ENCODE data around the gene CDH4. TPM values are rescaled to one million over a fixed set of nuclear protein-coding genes. Genes with fewer than 3 reads are reported as not detected.

Gene CDH4
- total RNA-seq, 1 experiment from 2014 or later: 0.12 TPM

DNA sequence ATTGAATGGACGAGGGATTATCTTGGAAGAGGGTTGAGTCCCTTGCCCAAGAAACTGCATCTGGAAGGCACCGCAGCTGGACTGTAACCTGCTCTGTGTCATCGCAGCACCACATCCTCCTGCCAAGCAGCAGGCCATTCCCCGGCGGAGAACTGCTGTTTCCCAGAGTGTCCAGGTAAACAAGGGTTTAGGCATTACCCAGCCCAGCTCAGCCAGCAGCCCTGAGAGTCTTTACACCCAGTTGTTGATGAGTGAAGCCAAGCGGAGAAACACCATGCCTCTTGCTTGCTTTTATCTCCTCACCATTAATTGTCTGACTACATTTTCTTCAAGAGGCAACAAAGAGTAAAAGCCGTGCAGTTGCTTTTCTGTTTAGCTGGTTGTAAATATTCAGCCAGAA lies 104.1 kb downstream of the CDH4 start:
- no peak for DNase-seq (ENCODE audit: low read depth)

- DNase-seq (ENCODE audit: low read depth): no peak
Measured at GRCh38 chr20:61357119-61357518, 105.1 kb downstream of the CDH4 start.

DNA sequence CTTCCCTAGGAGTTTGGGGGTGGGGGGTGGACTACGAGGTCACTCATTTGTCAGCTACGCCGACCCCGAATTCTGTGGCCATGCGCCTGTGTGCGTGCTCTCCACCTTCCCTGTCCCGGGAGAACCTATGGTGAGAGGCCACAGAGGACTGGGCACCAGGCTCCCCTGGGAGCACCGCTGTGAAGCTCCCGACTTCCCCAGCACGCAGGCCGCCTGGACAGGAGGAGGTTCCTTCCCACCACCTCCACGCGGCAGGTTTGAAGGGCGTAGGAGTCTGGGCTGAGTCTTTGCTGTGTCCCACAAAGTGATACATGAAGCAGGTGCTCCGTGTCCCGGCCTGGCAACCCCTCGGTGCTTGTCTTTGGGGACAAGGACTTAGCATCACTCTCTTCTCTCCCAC lies 107.2 kb downstream of the CDH4 start:
- DNase-seq (ENCODE audit: low read depth): no peak

DNA sequence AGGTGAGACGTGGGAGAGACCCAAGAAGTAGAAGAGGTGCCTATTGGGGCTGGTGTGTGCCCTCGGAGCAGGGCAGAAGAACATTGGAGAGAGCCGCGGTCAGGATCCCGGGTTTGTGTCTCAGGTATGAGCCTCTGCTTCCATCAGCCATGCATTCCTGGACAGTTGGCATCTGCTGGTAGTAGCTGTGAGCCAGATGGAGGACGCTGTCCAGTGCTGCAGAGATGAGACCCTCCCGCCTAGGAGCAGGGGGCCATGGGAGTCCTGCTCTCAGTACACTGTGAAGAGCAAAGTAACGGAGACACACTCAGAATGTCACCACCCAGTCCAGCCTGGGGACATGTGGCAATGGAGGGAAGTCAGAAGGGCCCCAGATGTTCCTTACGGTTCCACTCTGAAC lies 108.2 kb downstream of the CDH4 start:
- no peak for DNase-seq (ENCODE audit: low read depth)

- no peak for DNase-seq (ENCODE audit: low read depth)
Measured at GRCh38 chr20:61360940-61361339, 108.9 kb downstream of the CDH4 start.

DNA sequence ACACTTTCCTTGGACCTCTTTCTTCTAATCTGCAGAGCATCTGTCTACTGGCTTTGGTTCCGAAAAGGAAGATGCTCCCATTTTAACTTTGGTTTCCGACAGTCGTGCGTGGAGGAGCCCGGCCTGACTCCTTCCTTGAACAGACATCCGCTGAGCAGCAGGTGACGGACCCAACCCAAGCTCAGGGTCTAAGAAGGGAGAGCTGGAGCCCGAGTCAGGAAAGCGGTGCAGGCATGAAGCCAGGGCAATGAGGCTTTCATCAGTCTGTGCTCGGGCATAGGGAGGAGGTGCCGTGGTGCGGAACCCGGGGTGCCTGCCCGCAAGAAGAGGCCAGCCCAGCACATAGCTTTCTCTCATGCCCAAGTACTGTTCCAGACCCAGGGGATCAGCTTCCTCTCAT lies 109.4 kb downstream of the CDH4 start:
- DNase-seq (ENCODE audit: low read depth): no peak

GRCh38 chr20:61364147-61364546 lies 112.1 kb downstream of the CDH4 start:
- no peak for DNase-seq (ENCODE audit: low read depth)

DNA sequence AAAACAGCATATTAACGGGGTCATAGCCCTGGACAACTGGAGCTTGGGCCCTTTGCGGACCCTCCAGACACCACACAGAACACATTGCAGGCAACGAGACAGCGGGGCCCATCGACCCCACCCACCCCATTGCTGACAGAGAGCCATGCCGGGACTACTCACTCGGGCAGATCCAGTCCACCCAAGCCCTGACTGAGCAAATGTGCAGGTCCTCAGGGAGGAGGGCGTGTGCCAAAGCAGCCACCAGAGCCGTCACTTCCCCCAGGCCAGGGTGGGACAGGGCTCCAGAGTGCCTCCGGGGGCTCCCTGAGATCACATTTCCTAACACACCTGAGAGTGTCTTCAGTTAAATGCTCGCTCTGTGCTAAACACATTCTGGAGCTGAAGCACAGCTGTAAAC lies 114.9 kb downstream of the CDH4 start:
- no peak for DNase-seq (ENCODE audit: low read depth)

DNA sequence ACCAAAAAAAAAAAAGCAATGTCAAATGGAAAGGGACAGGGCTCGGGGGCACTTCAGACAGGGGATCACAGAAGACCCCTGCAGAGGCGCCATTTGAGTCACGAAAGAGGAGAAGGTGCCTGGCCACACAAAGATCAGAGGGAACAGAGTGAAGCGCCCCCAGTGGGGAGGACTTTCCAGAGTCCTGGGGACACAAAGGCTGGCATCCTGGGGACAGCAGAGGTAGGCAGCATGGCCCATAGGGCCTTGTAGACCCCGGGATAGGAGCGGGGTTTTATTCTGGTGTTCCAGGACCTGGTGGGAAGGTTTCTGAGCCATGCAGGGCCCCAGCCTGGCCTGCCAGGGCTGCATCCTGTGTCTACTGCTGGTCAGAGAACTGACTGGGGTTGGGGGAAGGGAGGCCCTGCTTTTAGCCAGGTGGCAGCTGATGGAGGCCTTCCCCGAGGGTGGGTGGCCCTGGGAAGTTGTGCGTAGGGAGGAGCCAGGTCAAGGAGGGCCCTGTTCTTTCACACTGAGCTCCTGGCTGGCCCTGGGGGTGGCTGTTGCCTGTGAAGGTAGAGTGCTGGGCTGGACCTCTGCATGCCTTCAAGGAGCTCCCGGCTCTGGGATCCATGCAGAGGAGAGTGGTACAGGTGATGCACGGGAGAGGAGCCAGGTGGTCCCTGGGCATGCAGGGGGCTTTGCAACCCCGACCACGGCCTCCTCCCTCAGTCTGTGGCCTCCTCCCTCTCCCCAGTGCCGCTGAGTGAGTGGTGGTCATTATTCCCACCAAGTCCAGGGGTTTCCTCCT lies 117.9 kb downstream of the CDH4 start:
- DNase-seq (ENCODE audit: low read depth): no peak

- DNase-seq (ENCODE audit: low read depth): no peak
Measured at GRCh38 chr20:61370841-61371303, 118.8 kb downstream of the CDH4 start.

DNA sequence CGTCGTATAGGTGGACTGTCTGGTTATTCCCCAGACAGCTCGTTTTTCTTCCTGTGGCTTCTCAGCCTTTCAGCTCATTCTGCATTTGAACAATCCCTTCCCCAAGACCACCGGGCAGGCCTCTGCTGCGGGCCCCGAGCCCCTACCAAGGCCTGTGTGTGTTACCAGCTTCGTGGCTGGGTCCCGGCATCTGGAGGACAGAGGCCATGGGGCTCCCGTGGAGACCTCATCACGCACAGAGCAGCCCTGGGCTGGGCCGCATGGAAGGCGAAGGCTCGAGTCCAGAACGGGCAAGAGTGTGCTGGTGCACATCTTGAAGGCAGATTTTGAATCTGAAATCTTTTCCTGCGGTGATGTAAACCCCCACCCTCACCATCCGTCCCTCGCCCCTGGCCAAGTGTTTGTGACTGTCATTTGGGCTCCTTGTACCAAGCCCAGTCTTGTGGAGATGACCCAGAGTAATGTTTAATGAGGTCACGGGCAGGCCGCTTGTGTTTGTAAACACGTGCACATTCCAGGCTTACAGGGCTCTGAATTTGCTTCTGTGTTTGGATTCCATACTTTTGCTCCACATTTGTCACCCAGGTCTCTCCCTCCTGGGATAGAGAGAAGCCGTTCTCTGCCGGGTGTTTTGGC lies 119.6 kb downstream of the CDH4 start:
- no peak for DNase-seq (ENCODE audit: low read depth)

GRCh38 chr20:61372137-61373054 lies 120.3 kb downstream of the CDH4 start:
- DNase-seq (ENCODE audit: low read depth): no peak

GRCh38 chr20:61373055-61373399 lies 121.0 kb downstream of the CDH4 start:
- DNase-seq (ENCODE audit: low read depth): no peak

GRCh38 chr20:61373956-61374545 lies 122.0 kb downstream of the CDH4 start:
- no peak for DNase-seq (ENCODE audit: low read depth)

- DNase-seq (ENCODE audit: low read depth): no peak
Measured at GRCh38 chr20:61376541-61377240, 124.6 kb downstream of the CDH4 start.

DNA sequence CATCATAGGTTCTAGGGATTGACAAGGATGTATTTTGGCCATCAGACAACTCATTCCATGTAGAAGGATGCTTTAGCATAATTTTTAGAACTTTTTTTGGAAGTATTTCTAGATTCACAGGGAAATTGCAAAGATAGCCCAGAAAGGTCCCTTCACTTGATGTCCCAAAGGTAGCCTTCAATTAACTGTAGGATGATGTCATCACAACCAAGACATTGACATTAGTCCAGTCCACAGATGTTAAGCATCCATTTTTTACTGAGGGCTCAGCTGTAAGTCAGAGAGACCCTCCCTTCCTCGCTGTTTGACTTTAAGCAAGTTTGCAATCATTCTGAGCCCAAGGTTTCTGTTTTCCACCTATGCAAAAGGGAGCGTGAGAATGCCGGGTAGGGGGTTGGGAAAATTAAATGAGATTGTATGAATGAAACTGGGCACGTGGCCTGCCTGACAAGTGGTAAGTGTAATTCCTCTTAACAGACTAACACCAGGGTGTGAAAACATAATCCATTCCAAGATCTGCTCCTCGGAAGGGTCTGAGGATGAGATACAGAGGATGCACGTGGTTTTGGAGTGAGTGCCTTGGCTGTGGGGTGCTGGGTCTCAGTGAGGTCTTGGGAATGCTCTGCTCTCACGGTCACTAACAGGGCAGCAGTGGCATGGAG lies 126.8 kb downstream of the CDH4 start:
- no peak for DNase-seq (ENCODE audit: low read depth)

DNA sequence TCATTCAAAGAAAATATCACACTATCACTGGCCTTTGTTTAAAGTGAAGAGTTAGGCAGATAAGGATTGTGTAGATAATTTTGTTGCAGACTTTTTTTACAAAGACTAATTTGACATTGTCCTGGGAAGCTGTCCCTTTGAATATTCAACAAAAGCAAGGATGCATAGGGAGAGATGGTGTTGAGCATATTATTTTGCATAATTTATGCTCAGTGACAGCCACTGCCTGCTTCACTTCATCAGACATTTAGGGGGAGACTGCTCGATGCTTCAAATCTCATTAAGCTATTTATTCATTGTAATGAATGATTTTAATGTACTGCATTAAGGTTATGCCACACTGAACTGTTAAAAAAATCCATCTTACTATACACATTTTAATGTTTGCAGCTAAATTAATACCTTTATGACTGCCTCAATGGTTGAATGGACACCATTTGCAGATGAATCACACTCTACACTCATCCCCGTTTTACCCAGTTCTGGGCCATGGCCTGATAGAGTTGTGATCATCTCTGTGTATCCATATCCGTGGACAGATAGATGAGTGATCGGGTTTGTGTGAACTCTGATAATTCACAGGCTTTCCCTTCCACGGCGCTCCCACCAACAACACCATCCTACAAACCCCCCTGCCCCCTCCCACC lies 128.0 kb downstream of the CDH4 start:
- no peak for DNase-seq (ENCODE audit: low read depth)

- DNase-seq (ENCODE audit: low read depth): no peak
Measured at GRCh38 chr20:61380545-61380915, 128.5 kb downstream of the CDH4 start.

DNA sequence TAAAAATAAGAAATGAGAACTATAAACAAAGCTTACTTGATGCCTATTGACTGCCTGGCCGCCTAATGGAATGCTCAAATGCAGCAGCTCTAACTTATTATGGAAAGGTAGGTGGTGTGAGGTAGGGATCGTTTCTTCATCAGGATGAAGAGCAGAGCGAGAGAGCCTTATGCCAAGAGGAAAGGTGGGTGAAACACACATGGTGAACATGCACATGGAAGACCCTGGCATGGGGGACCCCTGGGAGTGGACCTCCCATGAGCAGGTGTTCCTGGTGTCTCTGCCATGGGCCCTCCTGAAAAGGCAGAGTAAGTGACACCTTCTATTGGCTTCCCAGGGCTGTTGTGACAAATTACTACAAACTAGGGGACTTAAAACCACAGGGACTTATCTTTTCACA lies 130.1 kb downstream of the CDH4 start:
- DNase-seq (ENCODE audit: low read depth): no peak

DNA sequence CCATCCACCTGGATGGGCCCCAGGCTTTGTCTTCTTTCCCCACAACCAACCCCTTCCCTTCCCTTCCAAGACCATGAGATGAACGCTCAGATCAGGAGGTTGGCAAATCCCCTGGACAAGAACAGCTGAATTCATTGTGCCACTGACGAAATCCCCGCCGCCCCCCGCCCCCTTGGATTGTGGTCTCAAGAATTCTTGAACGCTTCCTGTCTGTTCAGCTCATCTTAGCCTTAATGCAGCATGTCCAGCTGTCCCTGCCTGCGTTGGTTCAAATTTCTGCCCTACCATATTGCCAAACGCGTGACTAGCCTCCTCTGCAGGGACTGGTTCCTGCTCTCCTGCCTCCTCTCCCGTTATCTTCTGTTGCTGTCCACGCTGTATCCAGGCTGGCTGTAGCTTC lies 133.2 kb downstream of the CDH4 start:
- DNase-seq (ENCODE audit: low read depth): peak; percentile 24

Measured in RPMI7951 (cell line).